IPS-NIHi7 (cell line): ENCODE data around the gene COL8A2.

ENCODE experiments used
- DNase-seq: peaks from one replicate; pipeline ENCODE4 v3.0.0; 2012; ENCODE audit warnings: mixed read lengths; ENCODE audit errors: extremely low spot score

The COL8A2 gene

DNA sequence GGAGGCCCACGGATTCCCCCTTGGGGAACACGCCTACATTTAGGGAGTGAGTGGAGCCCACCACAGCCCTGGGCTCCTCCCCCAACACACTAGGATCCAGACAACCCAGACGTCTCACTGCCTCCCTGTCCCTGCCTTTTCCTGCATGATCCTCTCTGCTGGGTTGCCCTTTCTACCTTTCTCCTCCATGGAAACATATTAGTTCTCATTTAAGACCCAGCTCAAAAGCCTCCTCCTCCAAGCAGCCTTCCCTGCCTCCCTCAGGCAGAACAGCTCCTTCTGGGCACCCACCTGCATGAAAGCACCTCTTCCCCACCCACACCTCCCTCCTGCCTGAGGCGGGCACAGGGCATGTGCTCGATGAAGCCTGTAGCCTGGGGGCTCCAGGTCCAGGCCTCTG, 10.7 kb downstream of the COL8A2 start:
- DNase-seq, result no peak

DNA sequence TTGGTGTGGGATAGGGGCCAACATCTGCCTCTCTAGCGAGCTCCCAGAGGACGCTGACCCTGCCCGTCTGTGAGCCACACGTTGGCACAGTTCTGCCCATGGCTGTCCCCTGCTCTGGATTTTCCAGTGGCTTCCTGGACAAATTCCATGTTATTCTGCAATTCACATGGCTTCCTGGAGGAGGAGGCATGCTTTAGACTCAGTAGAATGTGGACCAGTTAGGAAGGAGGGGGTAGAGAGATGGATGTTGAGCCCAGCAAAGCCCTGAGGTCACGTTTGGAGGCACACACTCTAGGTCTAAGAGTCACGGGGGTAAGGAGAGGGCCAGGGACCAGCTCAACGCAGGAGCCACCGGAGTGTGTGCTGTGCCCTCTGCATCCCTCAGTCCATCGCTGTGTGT, 12.2 kb downstream of the COL8A2 start:
- no peak for DNase-seq

DNA sequence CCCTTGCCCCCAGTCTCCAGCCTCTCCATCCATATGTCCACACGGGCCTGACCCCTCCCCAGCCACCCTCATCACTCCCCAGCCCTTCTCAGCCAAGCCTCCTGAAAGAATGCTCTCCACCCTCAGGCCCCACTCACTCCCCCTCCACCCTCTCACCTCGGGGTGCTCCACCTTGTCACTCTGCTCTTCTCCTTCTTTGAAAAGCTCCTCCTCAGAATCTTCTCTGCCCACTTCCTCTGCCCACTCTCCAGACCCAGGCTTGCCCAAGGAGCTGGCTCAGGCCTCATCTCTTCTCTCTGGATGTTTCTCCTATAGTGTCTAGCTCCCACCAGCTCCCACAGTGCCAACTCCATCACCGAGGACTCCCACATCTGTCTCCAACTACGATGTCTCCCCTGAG, 13.9 kb downstream of the COL8A2 start:
- no peak for DNase-seq

DNA sequence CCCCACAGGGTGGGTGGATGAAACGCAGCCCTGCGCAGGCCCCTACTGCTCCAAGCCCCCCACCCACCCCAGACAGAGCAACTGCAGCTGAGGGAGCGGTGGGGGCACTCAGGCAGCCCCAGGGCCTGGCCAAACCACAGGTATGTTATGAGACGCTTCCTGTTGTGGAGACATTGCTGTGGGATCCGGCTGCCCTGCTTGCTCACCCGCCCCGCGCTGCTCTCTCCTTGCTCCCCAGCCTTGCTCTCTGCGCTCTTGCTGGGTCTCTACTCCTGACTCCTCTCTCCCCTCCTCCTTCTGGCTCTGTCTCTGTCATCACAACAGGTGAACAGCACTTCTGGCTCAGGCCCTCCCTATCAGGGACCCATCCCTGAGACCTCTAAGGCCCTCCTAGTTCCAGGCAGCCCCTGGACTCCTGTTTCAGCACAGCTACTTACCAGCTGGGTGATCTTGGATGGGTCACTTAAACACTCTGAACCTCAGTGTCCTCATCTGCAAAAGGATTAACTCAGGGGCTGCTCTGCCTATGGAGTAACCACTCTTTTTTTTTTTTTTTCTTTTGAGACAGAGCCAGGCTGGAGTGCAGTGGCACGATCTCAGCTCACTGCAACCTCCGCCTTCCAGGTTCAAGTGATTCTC, 15.9 kb downstream of the COL8A2 start:
- DNase-seq, result no peak

DNA sequence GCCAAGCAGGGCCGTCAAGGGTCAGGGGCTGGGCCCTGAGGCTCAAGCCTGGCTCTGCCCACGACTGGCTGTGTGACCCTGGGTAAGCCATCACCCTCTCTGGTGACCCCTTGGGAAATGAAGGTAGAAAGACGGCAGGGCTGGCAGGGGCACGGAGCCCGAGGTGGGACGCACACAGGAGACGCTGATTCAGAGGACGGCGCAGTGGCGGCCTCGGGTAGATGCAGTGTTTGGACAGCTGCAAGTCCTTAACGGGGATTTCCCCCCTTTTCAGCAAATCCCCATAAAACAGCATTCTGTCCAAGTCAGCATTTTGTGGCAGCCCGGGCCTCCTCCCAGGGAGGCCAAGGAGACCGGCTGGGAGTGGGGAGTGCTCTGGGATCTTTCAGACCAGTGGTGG, 16.7 kb downstream of the COL8A2 start:
- DNase-seq, result no peak

DNA sequence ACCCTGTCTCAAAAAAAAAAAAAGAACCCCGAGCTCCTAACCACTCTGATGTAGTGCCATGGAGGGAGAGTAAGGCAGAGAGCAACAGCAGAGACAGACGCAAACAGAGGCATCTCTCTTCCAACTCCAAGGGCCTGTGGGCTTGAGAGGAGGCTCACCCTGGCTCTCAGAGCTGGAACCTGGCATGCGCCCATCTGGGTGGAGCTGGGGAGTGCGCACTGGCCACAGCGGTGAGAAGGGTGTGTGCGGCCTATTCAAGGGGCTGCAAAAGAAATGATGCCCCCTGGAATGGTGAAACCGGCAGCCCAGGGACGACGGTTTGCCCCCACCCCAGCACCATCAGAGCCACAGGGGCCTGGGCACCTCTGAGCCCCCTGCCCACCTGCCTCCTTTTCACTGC, 17.6 kb downstream of the COL8A2 start:
- DNase-seq, result no peak

DNA sequence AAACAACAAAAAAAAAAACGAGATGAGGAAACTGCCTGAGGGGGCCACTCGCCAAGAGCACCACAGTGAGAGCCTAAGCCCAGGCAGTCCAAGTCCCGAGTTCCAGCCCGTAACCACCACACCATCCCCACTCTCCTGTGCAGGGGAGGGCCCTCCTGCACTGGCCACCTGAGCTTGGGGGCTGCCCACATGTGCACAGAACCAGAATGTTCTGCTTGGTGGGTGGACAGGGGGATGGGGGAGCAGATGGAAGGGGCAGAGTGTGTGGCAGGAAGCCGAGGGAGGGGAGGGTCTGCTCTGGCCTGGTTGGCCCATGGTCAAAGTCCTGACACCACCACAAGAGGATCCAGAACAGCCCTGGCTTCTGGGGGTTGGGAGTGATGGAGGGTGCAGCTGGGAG, 18.8 kb downstream of the COL8A2 start:
- no peak for DNase-seq

DNA sequence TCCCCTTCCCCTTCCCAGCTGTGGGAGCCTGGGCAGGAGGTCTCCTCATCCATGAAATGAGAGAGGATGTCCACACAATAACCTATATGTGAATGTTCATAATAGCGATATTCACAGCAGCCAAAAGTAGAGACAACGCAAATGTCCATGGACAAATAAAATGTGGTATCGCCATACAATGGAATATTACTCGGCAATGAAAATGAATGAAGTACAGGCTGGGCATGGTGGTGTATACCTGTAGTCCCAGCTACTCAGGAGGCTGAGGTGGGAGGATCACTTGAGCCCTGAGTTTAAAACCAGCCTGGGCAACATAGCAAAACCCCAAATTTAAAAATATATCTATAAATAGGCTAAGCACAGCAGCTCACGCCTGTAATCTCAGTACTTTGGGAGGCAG, 23.5 kb downstream of the COL8A2 start:
- no peak for DNase-seq

DNA sequence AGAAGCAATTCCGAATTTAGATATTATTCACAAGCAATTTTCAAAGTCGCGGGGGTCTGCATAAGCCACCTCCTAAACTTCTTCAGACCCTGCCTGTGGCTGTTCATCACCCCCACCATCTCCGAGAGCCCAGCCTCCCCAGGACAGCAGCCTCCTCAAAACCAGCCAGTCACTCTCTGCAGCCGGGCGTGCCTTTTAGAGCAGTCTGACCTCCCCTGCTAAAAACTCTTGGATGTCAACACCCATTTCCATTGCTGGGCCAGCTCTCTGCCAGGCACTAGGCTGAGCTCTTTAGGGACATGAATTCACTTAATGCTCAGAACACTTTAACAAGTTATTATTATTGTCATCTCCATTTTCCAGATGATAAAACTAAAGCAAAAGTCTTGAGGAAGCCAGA, 24.6 kb downstream of the COL8A2 start:
- DNase-seq, result no peak

DNA sequence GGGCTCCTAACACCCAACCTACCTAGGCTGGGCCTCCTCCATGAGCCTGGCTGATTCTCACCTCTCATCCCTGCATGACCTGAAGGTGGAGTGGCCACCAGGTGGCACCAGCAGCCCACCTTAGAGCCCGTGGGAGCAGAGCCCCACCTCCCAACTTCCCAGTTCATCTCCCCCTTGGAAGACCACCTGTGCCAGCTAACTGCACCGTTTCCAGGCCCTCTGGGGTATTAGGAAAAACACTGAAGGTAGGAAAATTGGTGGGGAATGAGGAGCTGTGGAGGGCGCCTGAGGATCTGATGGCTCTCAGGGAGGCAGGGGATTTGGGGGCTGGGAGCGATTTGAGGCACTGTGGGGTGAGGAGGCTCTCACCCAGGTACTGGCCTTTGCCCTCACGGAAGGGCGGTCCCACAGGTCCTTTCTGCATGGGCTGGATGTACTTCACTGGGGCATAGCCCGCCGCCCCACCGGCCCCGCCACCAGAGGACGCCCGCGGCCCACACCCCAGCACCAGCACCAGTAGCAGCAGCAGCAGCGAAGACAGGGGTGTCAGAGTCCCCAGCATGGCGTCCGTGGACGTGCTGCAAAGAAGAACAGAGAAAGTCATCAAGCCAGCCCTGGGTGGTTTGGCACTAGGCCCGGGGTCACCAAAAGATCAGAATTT, 25.2 kb downstream of the COL8A2 start:
- DNase-seq, result peak; percentile 92

DNA sequence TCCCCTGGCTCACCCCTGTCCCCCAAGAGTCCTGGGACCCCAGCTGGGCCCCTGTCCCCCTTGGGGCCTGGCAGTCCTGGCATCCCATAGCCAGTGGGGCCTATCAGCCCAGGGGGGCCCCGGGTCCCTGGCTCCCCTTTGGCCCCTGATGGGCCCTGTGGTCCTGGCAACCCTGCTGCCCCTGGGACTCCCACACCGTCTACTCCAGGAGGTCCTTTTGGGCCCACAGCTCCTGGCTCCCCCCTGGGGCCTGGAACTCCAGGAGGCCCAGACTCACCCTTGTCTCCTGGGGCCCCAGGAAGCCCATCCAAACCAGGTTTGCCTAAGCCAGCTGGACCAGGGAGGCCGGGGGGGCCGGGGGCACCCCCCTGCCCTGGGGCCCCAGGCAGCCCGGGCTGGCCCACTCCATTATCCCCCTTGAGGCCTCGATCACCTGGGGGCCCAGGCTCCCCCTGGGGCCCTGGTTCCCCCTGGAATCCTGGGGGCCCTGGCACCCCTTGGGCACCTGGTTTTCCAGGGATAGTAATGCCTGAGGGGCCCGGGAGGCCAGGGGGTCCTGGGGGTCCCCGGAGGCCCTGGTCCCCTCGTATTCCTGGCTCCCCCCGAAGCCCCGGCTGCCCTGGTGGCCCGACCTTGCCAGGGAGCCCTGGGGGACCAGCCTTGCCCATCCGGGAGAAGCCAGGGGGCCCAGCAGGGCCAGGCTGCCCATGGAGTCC, 26.2 kb downstream of the COL8A2 start:
- no peak for DNase-seq

DNA sequence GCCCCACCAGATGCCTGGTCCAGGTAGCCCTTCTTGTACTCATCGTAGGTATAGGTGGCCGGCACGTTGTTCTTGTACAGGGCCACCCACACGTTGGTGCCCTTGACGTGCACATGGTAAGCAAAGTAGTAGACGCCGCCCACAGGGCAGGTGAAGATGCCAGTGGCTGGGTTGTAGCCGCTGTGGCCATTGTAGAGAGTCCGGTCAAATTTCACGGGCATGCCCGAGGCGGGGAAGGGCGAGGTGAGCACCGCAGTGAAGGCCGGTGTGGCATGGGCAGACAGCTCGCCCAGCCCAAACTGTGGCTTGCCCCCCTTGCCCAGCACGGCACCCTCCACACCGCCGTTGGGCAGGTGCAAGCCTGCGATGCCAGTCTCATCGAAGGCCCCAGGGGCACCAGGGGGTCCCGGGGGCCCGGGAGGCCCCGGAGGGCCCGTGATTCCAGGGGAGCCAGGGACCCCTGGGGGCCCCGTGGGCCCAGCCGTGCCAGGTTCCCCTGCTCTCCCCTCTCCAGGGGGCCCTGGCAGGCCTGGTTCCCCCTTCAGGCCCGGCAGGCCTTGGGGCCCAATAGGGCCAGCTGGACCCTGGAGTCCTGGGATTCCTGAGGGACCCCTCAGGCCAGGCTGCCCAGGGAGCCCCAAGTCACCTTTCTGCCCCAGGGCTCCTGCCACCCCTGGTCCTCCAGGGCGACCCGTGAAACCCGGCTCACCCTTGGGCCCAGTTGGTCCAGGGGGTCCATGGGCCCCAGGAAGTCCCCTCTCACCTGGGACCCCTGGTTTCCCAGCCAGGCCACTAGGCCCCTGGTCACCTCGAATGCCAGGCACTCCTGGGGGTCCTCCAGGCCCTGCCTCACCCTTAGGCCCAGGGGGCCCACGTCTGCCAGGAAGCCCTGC, 27.1 kb downstream of the COL8A2 start:
- no peak for DNase-seq

DNA sequence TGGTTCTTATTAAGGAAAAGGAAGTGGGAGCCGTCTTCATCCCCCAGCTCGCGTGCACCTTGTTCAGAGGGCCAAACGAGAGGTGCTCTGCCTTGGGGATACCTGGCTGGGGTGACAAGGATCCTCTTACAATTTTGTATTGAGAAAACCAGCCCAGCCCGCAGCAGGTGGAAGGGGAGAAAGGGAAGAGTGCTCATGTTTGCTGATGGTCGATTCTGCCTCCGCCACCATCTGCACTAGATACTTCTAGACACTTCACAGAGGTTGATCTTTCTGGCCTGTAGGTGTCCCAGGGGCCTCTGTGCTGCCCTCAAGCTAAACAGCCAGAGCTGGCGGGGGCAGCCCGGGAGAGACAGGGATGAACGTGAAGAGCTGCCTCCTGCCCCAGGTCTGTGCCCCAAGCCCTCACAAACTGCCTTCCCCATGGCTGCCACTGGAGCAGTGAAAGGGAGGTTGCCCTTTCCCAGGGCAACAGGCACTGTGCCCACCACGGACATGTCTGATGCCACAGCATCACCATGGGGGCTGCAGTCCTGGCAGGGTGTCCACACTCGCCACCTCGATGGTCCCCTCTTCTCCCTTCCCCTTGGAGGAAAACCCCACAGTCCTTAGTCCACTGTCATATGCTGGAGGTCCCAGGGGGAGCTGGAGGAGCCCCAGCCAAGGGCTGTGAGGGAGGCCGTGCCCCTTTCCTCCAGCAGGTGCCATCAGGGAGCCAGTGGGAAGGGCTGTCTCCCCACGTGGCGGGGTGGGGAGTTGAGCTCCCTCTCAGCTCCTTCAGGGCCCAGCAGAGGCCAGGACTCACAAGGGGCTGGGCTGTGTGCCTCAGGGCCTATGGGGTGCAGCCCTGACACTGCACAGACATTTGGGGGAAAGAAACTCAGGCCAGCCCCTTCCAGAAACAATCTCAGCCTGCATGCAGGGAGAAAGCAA, 28.3 kb downstream of the COL8A2 start:
- DNase-seq, result peak; percentile 70

DNA sequence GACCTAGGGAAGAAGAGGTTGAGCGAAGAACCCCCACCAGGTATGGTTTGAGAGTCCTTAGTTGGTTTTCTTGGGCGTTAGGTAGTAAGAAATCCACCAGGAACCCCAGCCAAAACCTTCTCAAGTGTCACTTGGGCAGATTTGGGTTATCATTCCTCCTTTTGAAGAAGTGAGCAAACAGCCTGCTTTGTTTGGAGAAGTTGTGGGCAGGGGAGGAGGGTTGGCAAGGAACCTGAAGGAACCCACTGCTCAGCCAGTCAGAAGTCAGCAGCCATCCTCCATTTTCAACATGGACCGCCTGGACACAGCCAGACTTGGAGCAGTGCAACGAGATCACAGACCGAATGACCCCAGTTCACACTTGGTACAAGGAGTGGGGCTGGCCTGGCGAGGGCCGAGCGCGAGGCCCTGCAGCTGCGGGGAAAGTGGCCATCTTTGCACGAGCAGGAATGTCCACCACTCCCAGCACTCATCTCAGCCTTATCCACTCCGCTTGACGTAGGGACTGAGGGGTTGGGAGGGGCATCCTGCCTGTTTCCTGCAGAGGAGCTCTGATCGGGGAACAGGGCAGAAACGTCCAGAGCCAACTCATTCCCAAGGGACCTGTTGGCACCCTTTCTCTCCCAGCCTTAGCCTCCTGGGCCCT, 29.1 kb downstream of the COL8A2 start:
- no peak for DNase-seq

DNA sequence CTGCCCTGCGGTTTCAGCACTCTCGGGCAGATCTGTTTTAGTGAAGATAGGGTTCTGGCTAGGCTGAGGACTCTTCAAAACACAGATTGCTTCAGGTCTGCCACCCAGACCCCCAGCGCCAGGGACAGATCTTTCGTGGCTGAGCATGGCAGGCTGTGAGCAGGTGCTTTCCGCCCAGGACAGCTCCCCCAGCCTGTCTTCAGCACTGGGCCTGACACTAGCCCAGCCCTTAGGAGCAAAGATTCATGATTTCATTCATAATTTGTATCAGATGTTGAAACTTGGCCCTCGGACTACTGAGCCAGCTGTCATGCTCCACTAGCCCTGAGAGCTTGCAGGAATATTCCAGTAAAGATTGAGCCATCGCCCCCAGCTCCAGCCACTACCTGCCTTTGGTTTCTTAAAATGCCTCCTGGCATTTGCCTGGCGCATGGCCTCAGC, 30.4 kb downstream of the COL8A2 start:
- no peak for DNase-seq

DNA sequence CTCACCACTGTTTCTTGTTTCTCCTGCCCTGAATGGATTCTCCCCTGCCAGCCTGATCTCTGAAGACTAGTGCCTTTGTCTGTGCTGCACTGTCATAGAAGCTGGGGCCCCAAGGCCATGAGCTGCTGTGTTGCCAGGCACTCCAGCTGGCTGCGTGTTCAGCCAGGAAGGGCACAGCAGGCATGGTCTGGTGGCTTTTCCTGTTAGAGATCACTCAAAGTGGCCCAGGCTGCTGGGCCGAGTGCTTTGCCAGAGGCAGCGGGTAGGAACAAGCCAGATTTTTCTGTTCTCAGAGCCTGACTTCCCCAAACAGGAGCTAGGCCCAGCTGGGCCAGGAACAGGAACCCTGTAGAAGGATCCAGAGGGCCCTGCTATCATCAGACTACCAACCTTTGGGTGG, 31.1 kb downstream of the COL8A2 start:
- DNase-seq, result no peak

DNA sequence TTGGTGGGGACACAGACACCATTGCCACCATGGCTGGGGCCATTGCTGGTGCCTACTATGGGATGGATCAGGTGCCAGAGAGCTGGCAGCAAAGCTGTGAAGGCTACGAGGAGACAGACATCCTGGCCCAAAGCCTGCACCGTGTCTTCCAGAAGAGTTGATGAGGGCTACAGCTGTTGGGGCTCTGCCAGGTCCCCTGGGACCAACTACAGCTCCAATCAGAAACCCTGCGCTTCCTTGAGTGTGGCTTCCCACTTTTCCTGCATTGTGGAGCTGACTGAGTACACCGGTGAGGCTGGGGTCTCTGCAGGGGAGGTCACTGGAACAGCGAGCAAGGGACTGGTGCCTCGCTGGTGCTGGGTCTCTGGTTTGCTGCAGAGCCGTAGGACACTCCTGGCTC, 31.8 kb downstream of the COL8A2 start:
- no peak for DNase-seq

DNA sequence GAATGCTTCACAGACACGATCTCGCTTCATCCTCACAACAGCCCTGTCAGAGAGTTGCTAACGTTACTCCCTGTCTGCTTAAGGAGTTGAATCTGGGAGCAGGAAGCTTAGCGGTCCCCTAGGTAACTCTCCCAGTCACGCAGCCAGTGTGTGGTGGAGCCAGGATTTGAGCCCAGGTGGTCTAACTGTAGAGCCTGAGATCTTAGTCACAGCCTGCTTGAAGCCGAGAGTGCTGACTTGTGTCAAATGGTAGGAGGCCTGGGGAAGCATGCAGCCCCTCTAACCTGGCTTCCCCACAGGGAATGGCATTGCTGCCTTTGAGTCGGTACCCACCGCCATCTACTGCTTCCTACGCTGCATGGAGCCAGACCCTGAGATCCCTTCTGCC, 32.2 kb downstream of the COL8A2 start:
- no peak for DNase-seq

DNA sequence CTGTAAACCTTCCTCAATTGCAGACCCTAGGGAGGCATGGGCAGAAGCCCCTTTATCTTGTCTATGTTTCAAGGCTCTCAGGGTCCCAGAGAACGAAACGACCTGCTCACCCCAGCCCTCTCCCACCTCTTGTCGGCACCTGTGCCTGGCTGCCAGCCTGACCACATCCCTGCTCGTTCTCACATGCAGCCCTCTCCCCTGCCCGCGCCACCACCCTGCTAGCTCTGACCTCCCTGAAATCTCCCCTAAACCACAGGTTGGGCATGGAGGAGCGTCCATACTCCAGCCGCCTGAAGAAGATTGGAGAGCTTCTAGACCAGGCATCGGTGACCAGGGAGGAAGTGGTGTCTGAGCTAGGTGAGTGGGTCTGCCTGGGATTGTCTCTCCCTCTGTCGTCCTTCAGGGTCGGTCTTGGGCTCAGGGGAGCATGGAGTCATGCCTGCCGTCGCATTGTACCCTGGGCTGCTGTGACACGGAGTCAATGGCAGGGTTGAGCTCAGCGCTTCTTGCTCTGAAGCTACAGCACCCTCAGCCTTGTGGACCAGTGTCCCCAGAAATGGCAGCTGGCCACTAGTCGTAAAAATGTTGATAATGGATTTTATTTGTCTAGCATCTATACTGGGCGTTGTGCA, 32.7 kb downstream of the COL8A2 start:
- no peak for DNase-seq

DNA sequence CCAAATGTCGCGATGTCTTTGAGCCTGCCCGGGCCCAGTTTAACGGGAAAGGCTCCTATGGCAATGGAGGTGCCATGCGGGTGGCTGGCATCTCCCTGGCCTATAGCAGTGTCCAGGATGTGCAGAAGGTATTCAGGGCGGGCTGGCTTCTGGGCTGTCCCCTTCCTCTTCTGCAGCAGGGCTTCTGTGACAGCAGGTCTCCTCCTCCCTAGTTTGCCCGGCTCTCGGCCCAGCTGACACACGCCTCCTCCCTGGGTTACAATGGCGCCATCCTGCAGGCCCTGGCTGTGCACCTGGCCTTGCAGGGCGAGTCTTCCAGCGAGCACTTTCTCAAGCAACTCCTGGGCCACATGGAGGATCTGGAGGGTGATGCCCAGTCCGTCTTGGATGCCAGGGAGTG, 33.3 kb downstream of the COL8A2 start:
- no peak for DNase-seq
